HG02981 (cell line): Measurements from ENCODE around the gene USP22.

Source experiments
- ATAC-seq: cut with Tn5 transposase; IDR thresholded peaks from one replicate; pipeline ENCODE4 v1.9.1; 2021; ENCODE audit warnings: mild to moderate bottlenecking, moderate library complexity; ENCODE audit not compliant: unreplicated experiment

The USP22 gene

DNA sequence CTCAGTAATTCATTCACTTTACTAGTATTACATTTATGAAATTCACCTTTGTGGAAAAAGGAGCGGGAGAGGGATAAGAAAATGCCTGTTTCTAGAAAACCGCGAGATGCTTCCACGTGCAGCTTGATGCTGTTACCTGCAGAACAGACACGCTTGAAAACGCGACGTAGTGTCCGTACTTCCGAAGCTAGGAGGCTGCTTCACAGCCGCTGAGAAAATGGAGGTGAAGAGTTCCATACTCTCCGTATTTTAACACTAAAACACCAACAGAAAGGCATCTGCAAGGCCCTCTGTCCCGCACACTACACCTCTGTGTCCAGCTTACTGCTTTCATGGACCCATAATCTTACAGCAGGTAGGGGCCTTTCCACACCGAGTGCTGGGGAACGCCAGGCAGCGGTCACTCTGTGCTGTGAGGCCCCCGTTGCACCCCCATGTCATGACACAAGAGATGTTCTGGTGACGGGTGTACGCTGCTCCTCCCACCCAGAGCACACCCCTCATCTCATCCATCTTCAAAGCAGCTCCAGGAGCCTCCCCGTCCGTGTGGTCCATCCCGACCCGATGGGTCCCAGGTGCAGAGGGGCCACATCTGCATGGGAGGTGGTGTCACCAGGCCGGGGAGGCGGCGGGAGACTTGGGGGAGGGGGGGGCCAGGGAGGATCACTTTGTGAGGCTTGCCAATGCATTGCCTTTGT, 40.4 kb downstream of the USP22 start:
- ATAC-seq, result no peak

GRCh38 chr17:21001813-21002221, 41.0 kb downstream of the USP22 start:
- no peak for ATAC-seq

- no peak for ATAC-seq
Observed at GRCh38 chr17:21001111-21001812, 41.5 kb downstream of the USP22 start.

- ATAC-seq, result no peak
Observed at GRCh38 chr17:20999841-21000532, 42.8 kb downstream of the USP22 start.

DNA sequence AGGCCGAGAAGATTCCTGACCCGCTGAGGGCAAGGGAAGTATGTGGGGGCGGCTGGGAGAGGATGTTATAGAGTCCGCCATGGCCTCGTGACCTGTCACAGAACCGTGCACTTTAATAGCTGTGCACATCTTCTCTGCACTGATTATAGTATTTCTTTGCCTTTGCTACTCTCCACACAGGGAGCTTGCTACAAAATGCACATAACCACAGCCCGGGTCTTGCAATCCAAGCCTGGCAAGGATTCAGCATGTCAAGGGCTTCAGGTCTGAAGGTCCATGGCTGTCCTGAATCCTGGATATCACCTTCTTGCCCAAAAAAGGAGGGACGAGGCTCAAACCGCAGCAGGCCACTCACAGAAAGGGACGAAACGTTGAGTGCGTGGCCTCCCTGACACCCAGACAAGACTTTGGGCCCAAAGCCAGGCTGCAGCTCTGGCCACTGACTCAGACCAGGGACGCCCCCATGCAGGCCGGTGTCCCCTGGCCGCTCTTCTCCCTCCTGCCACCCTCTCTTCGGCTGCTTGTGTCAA, 43.7 kb downstream of the USP22 start:
- ATAC-seq, result no peak

- ATAC-seq, result no peak
Observed at GRCh38 chr17:20998571-20999043, 44.2 kb downstream of the USP22 start.

- ATAC-seq, result no peak
Observed at GRCh38 chr17:20997711-20998570, 44.9 kb downstream of the USP22 start.

DNA sequence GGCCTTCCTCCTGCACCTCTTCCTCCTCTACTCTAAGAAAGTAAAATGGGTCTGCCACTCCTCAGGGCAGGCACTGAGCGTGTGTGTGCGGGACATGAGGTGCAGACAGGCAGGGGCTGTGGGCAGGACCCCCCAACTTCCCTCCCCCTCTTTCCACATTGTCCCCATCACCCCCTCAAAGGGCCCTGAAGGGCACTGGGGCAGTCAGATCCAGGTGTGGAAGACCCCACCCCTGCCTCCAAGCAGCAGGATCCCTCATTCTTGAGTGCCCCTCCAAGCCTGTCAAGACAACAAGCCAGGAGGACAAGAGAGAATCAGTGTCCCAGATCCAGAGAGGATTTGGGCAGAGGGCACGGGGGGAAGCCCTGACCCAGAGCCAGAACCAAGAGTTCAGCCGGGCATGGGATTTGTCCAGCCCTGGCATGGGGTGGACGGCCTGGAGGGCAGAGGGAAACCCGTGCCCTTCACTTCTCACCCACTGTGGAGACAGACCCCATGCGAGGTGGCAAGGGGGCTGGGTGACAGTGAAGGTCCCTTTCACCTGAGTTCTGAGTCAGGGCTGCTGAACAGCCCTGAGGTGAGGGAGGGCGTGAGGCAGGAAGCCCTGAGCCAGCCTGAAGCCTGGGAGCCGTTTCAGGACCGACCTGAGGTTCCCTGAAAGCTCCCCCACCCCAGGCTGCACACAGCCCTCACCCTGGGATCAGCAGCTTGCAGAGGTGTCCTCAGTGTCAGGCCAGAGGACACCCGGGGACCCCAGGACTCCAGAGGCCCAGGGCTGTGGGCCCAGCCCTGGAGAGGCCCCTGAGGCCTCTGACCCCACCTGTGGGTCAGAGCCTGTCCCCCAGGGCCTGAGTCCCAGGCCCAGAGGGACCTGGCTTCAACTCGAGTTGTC, 45.8 kb downstream of the USP22 start:
- no peak for ATAC-seq

DNA sequence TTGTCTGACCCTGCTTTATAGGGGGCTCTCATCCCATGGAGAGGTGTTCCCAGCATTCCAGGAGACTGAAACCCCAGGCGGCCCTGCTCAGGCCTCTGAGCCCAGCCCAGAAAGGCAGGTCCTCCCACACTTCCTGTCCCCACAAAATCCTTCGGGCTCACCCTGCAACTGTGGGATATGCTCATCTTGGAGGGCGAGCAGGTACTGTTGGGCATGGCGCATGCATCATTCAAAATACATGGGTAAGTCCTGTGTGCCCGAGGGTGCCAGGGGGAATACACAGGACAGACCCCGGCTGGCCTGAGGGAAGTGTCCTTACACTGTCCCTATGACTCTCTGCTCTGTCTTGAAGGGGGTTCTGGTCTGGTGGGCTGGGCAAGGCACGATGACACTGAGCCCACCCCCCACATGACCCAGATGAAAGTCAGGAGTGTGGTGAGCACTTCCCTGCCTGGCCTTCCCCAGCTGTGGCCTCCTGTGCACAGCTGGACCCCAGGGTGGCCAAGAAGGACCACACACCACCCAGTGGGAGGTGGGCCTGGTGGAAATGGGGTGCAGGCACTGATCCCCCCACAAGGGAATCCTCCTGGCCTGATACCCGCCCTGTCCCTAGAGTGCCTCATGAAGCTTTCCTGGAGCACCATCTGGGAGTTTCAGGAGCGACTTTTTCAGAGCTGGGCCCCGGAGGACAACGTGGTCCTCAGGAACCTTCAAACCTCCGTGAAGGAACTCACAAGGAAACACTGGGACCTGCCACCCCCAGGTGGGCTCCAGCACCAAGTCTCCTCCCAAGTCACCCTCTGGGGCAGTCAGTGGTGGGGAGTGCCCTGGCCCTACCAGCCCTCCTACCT, 46.7 kb downstream of the USP22 start:
- no peak for ATAC-seq

GRCh38 chr17:20995164-20995872, 47.5 kb downstream of the USP22 start:
- ATAC-seq, result no peak

- ATAC-seq, result no peak
Observed at GRCh38 chr17:20994779-20995149, 48.0 kb downstream of the USP22 start.

DNA sequence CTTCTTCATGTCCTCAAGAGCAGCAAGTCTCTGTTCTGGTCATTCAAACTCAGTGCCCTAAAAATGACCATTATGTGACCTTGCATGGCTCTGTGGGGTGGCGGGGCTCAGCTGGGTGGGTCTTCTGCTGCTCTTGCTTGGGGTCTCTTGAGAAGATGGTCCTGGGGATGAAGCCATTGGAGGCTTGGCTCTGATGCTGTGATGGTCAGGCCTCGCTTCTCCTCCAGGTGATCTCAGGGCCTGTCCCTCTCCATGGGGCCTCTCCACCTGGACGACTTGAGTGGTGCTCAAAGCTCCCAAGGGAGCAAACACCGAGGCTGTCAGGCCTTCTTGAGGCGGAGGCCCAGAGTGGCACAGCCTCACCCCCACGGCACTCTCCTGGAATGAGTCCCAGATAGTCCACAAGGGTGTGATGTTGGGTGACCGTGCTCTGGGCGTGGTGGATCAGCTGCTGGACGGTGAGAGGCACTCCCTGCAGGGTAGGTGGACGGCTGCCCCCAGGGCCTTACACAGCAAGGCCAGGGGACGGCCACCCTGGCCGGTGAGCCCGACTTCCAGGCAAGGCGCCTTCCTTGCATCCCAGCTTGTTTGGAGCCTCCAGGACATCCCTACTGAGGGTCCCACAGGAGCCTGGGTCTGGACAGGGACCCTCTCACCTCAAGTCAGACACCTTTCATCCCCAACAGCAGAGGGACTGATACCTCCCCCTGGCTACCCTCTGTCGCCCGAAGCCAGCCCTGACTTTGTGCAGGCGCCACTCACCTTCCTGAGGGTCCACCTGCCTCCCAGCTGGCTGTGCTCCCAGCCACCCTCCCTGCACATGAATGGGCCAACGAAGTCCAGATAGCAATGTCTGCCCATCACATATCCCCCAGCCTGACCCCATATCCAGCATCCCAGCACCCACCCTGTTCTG, 48.7 kb downstream of the USP22 start:
- no peak for ATAC-seq

GRCh38 chr17:20992987-20993862, 49.6 kb downstream of the USP22 start:
- no peak for ATAC-seq

GRCh38 chr17:20992416-20992815, 50.4 kb downstream of the USP22 start:
- no peak for ATAC-seq

DNA sequence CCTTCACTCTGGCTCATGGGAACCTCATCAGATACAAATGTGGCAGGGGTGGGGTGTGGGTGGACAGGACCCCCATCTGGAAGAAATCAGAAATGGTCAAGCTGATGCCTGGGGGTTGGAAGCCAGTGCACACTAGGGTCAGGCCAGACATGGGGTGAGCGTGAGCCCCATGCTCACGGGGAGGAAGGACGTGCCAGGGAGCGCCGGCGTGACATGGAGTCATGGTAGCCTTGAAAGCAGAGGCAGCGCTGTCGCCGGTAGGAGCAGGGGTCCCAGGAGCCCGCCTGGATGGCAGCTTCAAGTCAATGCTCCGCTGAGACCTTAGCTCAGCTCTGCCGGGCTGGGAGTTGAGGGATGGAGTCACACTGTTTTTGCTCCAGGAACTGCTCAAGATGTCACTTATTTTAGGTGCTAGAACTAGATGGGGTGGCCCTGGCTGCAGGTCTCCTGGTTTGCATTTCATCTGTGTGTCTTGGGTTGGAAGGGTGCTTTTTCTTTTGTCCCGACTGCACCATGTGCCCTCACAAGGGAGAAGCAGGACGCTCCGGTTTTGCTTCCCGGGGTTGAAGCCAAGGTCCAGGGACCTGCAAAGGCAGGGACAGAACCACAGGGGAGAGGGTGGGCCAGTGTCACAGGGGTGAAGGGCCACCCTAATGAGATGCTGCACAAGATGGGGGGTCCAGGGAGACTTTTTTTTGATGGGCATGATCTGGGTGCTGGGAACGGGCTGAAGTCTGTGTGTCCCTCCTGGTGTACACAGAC, 51.4 kb downstream of the USP22 start:
- ATAC-seq, result no peak
